Measurements from ENCODE around the gene RARRES2. TPM values are rescaled to one million over a fixed set of nuclear protein-coding genes. Genes with fewer than 3 reads are reported as not detected.

RARRES2 gene
- total RNA-seq, 1 donor from 2014 or later, result 6.2 TPM

- no peak for DNase-seq
Observed at GRCh38 chr7:150361402-150361801, 20.0 kb upstream of the RARRES2 start.

- DNase-seq, result no peak
Observed at GRCh38 chr7:150360363-150361058, 19.1 kb upstream of the RARRES2 start.

GRCh38 chr7:150359622-150360362 is 18.4 kb upstream of the RARRES2 start:
- no peak for DNase-seq

- no peak for DNase-seq
Observed at GRCh38 chr7:150358988-150359621, 17.7 kb upstream of the RARRES2 start.

GRCh38 chr7:150358433-150358832 is 17.0 kb upstream of the RARRES2 start:
- no peak for DNase-seq

- no peak for DNase-seq
Observed at GRCh38 chr7:150357771-150358427, 16.5 kb upstream of the RARRES2 start.

GRCh38 chr7:150357270-150357669 is 15.8 kb upstream of the RARRES2 start:
- DNase-seq, result no peak

- DNase-seq, result no peak
Observed at GRCh38 chr7:150356265-150356897, 15.0 kb upstream of the RARRES2 start.

- no peak for DNase-seq
Observed at GRCh38 chr7:150355666-150356059, 14.2 kb upstream of the RARRES2 start.

GRCh38 chr7:150351587-150352194 is 10.3 kb upstream of the RARRES2 start:
- no peak for DNase-seq

GRCh38 chr7:150346922-150347321 is 5.5 kb upstream of the RARRES2 start:
- no peak for DNase-seq

- no peak for DNase-seq
Observed at GRCh38 chr7:150345012-150345411, 3.6 kb upstream of the RARRES2 start.

GRCh38 chr7:150344299-150344698 is 2.9 kb upstream of the RARRES2 start:
- no peak for DNase-seq

GRCh38 chr7:150343225-150343624 is 1.8 kb upstream of the RARRES2 start:
- DNase-seq, result no peak

GRCh38 chr7:150342121-150342408 is 636 bp upstream of the RARRES2 start:
- DNase-seq, result no peak

GRCh38 chr7:150340875-150341262 is 560 bp downstream of the RARRES2 start:
- DNase-seq, result no peak

GRCh38 chr7:150340024-150340749 is 1.2 kb downstream of the RARRES2 start:
- no peak for DNase-seq

- no peak for DNase-seq
Observed at GRCh38 chr7:150339409-150339809, 2.0 kb downstream of the RARRES2 start.

GRCh38 chr7:150338166-150338829 is 3.1 kb downstream of the RARRES2 start:
- no peak for DNase-seq

- no peak for DNase-seq
Observed at GRCh38 chr7:150337659-150338081, 3.8 kb downstream of the RARRES2 start.

- DNase-seq, result no peak
Observed at GRCh38 chr7:150337179-150337578, 4.2 kb downstream of the RARRES2 start.

Measured in occipital lobe (tissue), 2 donors.